Measurements from ENCODE around the gene PDZRN4.

DNA sequence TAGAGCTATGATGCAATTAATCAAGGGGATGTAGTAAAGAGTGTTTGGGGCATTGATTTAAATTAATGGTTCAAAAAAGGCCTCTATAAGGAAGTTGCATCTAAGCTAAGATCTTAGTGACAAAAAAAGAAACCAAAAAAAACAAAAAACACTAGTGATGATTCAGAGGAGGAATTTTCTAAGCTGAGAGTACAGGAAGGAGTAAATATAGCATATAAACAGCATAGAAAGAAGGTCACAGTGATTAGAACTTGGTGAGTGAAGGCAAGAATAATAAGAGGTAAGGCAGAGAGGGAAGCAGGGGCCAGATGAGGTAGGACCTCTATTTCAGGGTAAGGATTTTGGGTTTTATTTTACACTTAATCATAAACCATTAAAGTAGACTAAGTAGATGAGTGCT is 48.0 kb upstream of the PDZRN4 start:
- TF ChIP-seq, protein P1, sequence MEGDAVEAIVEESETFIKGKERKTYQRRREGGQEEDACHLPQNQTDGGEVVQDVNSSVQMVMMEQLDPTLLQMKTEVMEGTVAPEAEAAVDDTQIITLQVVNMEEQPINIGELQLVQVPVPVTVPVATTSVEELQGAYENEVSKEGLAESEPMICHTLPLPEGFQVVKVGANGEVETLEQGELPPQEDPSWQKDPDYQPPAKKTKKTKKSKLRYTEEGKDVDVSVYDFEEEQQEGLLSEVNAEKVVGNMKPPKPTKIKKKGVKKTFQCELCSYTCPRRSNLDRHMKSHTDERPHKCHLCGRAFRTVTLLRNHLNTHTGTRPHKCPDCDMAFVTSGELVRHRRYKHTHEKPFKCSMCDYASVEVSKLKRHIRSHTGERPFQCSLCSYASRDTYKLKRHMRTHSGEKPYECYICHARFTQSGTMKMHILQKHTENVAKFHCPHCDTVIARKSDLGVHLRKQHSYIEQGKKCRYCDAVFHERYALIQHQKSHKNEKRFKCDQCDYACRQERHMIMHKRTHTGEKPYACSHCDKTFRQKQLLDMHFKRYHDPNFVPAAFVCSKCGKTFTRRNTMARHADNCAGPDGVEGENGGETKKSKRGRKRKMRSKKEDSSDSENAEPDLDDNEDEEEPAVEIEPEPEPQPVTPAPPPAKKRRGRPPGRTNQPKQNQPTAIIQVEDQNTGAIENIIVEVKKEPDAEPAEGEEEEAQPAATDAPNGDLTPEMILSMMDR (conservative IDR thresholded peaks at IDR 0.05; ENCODE audit: low read depth in 2 of 2) = no peak
- TF ChIP-seq EZH2 (IDR thresholded peaks at IDR 0.05; ENCODE audit: low read depth, unreplicated experiment) (no peak), EZH2phosphoT487 (IDR thresholded peaks at IDR 0.05; ENCODE audit: unreplicated experiment) (no peak), CREB1 (CRISPR knock-in tag; IDR thresholded peaks at IDR 0.05; ENCODE audit: low read depth) (no peak), STAT1 (IDR thresholded peaks at IDR 0.05; ENCODE audit: unreplicated experiment) (no peak), ZNF114 (CRISPR knock-in tag; IDR thresholded peaks at IDR 0.05) (no peak), ZNF331 (CRISPR knock-in tag; IDR thresholded peaks at IDR 0.05; ENCODE audit: low read depth) (no peak)
- TF ChIP-seq, protein P2, sequence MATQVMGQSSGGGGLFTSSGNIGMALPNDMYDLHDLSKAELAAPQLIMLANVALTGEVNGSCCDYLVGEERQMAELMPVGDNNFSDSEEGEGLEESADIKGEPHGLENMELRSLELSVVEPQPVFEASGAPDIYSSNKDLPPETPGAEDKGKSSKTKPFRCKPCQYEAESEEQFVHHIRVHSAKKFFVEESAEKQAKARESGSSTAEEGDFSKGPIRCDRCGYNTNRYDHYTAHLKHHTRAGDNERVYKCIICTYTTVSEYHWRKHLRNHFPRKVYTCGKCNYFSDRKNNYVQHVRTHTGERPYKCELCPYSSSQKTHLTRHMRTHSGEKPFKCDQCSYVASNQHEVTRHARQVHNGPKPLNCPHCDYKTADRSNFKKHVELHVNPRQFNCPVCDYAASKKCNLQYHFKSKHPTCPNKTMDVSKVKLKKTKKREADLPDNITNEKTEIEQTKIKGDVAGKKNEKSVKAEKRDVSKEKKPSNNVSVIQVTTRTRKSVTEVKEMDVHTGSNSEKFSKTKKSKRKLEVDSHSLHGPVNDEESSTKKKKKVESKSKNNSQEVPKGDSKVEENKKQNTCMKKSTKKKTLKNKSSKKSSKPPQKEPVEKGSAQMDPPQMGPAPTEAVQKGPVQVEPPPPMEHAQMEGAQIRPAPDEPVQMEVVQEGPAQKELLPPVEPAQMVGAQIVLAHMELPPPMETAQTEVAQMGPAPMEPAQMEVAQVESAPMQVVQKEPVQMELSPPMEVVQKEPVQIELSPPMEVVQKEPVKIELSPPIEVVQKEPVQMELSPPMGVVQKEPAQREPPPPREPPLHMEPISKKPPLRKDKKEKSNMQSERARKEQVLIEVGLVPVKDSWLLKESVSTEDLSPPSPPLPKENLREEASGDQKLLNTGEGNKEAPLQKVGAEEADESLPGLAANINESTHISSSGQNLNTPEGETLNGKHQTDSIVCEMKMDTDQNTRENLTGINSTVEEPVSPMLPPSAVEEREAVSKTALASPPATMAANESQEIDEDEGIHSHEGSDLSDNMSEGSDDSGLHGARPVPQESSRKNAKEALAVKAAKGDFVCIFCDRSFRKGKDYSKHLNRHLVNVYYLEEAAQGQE (IDR thresholded peaks at IDR 0.05; ENCODE audit: unreplicated experiment) = no peak
- TF ChIP-seq, protein P3, sequence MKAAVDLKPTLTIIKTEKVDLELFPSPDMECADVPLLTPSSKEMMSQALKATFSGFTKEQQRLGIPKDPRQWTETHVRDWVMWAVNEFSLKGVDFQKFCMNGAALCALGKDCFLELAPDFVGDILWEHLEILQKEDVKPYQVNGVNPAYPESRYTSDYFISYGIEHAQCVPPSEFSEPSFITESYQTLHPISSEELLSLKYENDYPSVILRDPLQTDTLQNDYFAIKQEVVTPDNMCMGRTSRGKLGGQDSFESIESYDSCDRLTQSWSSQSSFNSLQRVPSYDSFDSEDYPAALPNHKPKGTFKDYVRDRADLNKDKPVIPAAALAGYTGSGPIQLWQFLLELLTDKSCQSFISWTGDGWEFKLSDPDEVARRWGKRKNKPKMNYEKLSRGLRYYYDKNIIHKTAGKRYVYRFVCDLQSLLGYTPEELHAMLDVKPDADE (IDR thresholded peaks at IDR 0.05) = no peak
